PC-9 (cell line): ENCODE data around the gene CIBAR2.

Experiments
- EZH2 ChIP-seq: fragments of 200-600 bp; sonication (generic); IDR thresholded peaks from 2 replicates; pipeline ENCODE4 v1.8.0; 2017; ENCODE audit warnings: antibody characterized with exemption, low read depth
- TF ChIP-seq, protein P1 (sequence below): fragments of 200-600 bp; sonication (generic); conservative IDR thresholded peaks from 2 replicates; pipeline ENCODE4 v1.6.1; 2017; ENCODE audit warnings: mixed run types, antibody characterized with exemption, mild to moderate bottlenecking, moderate library complexity

DNA sequence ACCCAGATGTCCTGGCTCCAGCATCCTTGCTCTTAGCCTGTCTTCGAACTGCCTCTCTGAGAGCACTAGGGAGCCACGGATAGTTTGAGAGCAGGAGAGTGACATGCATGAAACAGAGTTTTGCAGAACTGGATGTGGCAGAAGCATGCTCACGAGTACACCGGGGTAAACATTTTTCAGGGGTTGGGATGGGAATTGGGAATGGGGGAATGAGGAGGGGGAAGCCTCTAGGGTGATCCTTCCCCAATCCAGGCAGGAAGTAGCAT lies 34.2 kb upstream of the CIBAR2 start:
- TF ChIP-seq EZH2: no peak
- TF ChIP-seq, protein P1, sequence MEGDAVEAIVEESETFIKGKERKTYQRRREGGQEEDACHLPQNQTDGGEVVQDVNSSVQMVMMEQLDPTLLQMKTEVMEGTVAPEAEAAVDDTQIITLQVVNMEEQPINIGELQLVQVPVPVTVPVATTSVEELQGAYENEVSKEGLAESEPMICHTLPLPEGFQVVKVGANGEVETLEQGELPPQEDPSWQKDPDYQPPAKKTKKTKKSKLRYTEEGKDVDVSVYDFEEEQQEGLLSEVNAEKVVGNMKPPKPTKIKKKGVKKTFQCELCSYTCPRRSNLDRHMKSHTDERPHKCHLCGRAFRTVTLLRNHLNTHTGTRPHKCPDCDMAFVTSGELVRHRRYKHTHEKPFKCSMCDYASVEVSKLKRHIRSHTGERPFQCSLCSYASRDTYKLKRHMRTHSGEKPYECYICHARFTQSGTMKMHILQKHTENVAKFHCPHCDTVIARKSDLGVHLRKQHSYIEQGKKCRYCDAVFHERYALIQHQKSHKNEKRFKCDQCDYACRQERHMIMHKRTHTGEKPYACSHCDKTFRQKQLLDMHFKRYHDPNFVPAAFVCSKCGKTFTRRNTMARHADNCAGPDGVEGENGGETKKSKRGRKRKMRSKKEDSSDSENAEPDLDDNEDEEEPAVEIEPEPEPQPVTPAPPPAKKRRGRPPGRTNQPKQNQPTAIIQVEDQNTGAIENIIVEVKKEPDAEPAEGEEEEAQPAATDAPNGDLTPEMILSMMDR: no peak
